ENCODE measurements around the gene TMEM253. TPM values are rescaled to one million over a fixed set of nuclear protein-coding genes. Genes with fewer than 3 reads are reported as not detected.

TMEM253 gene
- total RNA-seq, 1 experiment from 2014 or later = 0.98 TPM

- DNase-seq = peak; percentile 71 to 79
- BruUV-seq (replicated peaks) = no TSS peak
Observed at GRCh38 chr14:21068521-21069387, 32.1 kb upstream of the TMEM253 start.

GRCh38 chr14:21069388-21070082 lies 31.3 kb upstream of the TMEM253 start:
- peaks cover 6% of the 10 kb centered on the region for H3K4me1 ChIP-seq
- H3K4me1 Mint-ChIP-seq (ENCODE audit: low read depth, unreplicated experiment) = no peaks in the 10 kb centered on the region
- BruUV-seq (replicated peaks) = no TSS peak
- no peaks in the 10 kb centered on the region for H3K9me3 ChIP-seq
- H3K27me3 Mint-ChIP-seq (ENCODE audit: insufficient read depth, unreplicated experiment) = peaks cover 8% of the 10 kb centered on the region
- DNase-seq = peak in 1 of 2 experiments; percentile 17
- no peaks in the 10 kb centered on the region for H3K36me3 ChIP-seq (ENCODE audit: control insufficient read depth, insufficient read depth, low read length)
- ChIA-PET POLR2A (interaction anchor here (1.3 kb wide), 1 partner anchor 34 kb away, joined by 6 read pairs; no protein-coding TSS in a partner anchor), CTCF (interaction anchor here (0.7 to 3.8 kb wide), 15 partner anchors 15 to 55 kb away, joined by 4 to 127 read pairs (median 13); no protein-coding TSS in a partner anchor)
- H3K27me3 ChIP-seq (replicated peaks; ENCODE audit: control insufficient read depth, insufficient read depth, low read length) = no peaks in the 10 kb centered on the region
- H3K36me3 Mint-ChIP-seq (ENCODE audit: insufficient read depth, unreplicated experiment) = no peaks in the 10 kb centered on the region
- TF ChIP-seq CTCF (IDR thresholded peaks at IDR 0.05; ENCODE audit: insufficient read depth in 1 of 2, low read depth in 1 of 2, low read length in 1 of 2, severe bottlenecking in 1 of 2, unreplicated experiment in 1 of 2) = no peak
- no peaks in the 10 kb centered on the region for H3K9me3 Mint-ChIP-seq (ENCODE audit: unreplicated experiment)
- intact Hi-C loops (cut with micrococcal nuclease; ENCODE audit: unreplicated experiment) = loop anchor here (5.0 kb wide), 1 partner anchor 123 kb away; no protein-coding TSS in a partner anchor
- peak overlapping the region; percentile 84 for H3K4me3 Mint-ChIP-seq (ENCODE audit: unreplicated experiment)
- H3K27ac Mint-ChIP-seq (ENCODE audit: unreplicated experiment) = no peak overlapping the region
- peak overlapping the region; percentile 76 for H3K4me3 ChIP-seq (ENCODE audit: low read depth, low read length)

More at GRCh38 chr14:21068521-21069387, 32.1 kb upstream of the TMEM253 start:
- ChIA-PET POLR2A (interaction anchor here (0.5 to 1.1 kb wide), 2 partner anchors 36 to 381 kb away, joined by 3 to 7 read pairs; no protein-coding TSS in a partner anchor), CTCF (interaction anchor here (0.5 to 3.8 kb wide), 17 partner anchors 11 to 232 kb away, joined by 3 to 127 read pairs (median 6); partner anchors contain the start of gene TMEM253)
- intact Hi-C loops (cut with micrococcal nuclease; ENCODE audit: unreplicated experiment) = loop anchor here (1.0 to 5.0 kb wide), 4 partner anchors 24 to 124 kb away; no protein-coding TSS in a partner anchor
- no peaks in the 10 kb centered on the region for H3K27me3 ChIP-seq (replicated peaks; ENCODE audit: control insufficient read depth, insufficient read depth, low read length)
- peak overlapping the region; percentile 84 for H3K4me3 Mint-ChIP-seq (ENCODE audit: unreplicated experiment)
- peak overlapping the region; percentile 76 for H3K4me3 ChIP-seq (ENCODE audit: low read depth, low read length)
- peaks cover 8% of the 10 kb centered on the region for H3K27me3 Mint-ChIP-seq (ENCODE audit: insufficient read depth, unreplicated experiment)
- TF ChIP-seq CTCF (IDR thresholded peaks at IDR 0.05; ENCODE audit: insufficient read depth in 1 of 2, low read depth in 1 of 2, low read length in 1 of 2, severe bottlenecking in 1 of 2, unreplicated experiment in 1 of 2) = peak; percentile 80 to 83
- H3K36me3 ChIP-seq (ENCODE audit: control insufficient read depth, insufficient read depth, low read length) = no peaks in the 10 kb centered on the region
- H3K27ac Mint-ChIP-seq (ENCODE audit: unreplicated experiment) = no peak overlapping the region
- H3K9me3 ChIP-seq = no peaks in the 10 kb centered on the region
- no peaks in the 10 kb centered on the region for H3K4me1 Mint-ChIP-seq (ENCODE audit: low read depth, unreplicated experiment)
- H3K4me1 ChIP-seq = peaks cover 6% of the 10 kb centered on the region
- no peaks in the 10 kb centered on the region for H3K9me3 Mint-ChIP-seq (ENCODE audit: unreplicated experiment)
- no peaks in the 10 kb centered on the region for H3K36me3 Mint-ChIP-seq (ENCODE audit: insufficient read depth, unreplicated experiment)

- H3K27ac Mint-ChIP-seq (ENCODE audit: unreplicated experiment) = peak within 1 kb of the TSS; percentile 22
- ChIA-PET CTCF (interaction anchor here (0.6 to 3.4 kb wide), 9 partner anchors 20 to 99 kb away, joined by 3 to 50 read pairs (median 6); no protein-coding TSS in a partner anchor), POLR2A (interaction anchor here (0.6 to 1.3 kb wide), 2 partner anchors 34 to 55 kb away, joined by 4 to 6 read pairs; no protein-coding TSS in a partner anchor)
- peak within 1 kb of the TSS; percentile 84 for H3K4me3 Mint-ChIP-seq (ENCODE audit: unreplicated experiment)
- DNase-seq = peak in 1 of 2 experiments; percentile 66
- peak within 1 kb of the TSS; percentile 76 for H3K4me3 ChIP-seq (ENCODE audit: low read depth, low read length)
- peaks cover 6% of the 10 kb centered on the region for H3K4me1 ChIP-seq
- TF ChIP-seq CTCF (IDR thresholded peaks at IDR 0.05; ENCODE audit: insufficient read depth in 1 of 2, low read depth in 1 of 2, low read length in 1 of 2, severe bottlenecking in 1 of 2, unreplicated experiment in 1 of 2) = no peak
- H3K36me3 ChIP-seq (ENCODE audit: control insufficient read depth, insufficient read depth, low read length) = no peaks in the 10 kb centered on the region
- H3K9me3 Mint-ChIP-seq (ENCODE audit: unreplicated experiment) = no peaks in the 10 kb centered on the region
- H3K4me1 Mint-ChIP-seq (ENCODE audit: low read depth, unreplicated experiment) = no peaks in the 10 kb centered on the region
- no peaks in the 10 kb centered on the region for H3K27me3 ChIP-seq (replicated peaks; ENCODE audit: control insufficient read depth, insufficient read depth, low read length)
- H3K27me3 Mint-ChIP-seq (ENCODE audit: insufficient read depth, unreplicated experiment) = peaks cover 8% of the 10 kb centered on the region
- H3K36me3 Mint-ChIP-seq (ENCODE audit: insufficient read depth, unreplicated experiment) = no peaks in the 10 kb centered on the region
- BruUV-seq (replicated peaks) = no TSS peak
- H3K9me3 ChIP-seq = no peaks in the 10 kb centered on the region
- intact Hi-C loops (cut with micrococcal nuclease; ENCODE audit: unreplicated experiment) = no loop called here
Observed at GRCh38 chr14:21070083-21070609, 30.7 kb upstream of the TMEM253 start, which contains the start of gene ARHGEF40. Gene ARHGEF40 (plus strand): TSS chr14:21070304. CDS start chr14:21070397, 93 bp downstream.
